ENCODE measurements around the gene SMCO1.

DNA sequence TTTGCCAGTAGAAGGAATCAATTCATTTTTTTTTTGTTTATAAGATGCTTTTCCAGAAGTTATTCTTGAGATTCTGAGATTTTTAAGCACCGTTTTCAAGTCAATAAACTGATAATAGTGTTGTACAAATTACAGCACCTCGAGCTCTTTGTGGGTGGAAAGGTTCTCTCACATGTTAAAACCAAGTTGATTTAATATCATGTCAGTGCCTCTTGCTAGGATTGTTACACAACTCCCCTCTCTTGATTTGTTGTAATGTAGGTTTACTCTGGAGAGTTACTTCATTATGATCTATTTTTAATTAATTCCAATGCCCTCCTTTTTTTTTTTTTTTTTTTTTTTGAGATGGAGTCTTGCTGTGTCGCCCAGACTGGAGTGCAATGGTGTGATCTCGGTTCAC, 57.1 kb downstream of the SMCO1 start:
- TF ChIP-seq FOXA1 (IDR thresholded peaks at IDR 0.05) = no peak
- TF ChIP-seq TARDBP (IDR thresholded peaks at IDR 0.05) = no peak
- TF ChIP-seq ZNF384 (IDR thresholded peaks at IDR 0.05) = no peak
- no peak for TF ChIP-seq ARNT (IDR thresholded peaks at IDR 0.05)
- TF ChIP-seq BHLHE40 (IDR thresholded peaks at IDR 0.05; ENCODE audit: borderline replicate concordance) = no peak
- TF ChIP-seq FOXM1 (IDR thresholded peaks at IDR 0.05; ENCODE audit: borderline replicate concordance) = no peak
- TF ChIP-seq SP1 (IDR thresholded peaks at IDR 0.05) = no peak
- TF ChIP-seq ELF4 (IDR thresholded peaks at IDR 0.05) = no peak
- no peak for TF ChIP-seq NFRKB (IDR thresholded peaks at IDR 0.05)
- TF ChIP-seq SUZ12 (IDR thresholded peaks at IDR 0.05) = no peak
- no peak for TF ChIP-seq HDGF (IDR thresholded peaks at IDR 0.05; ENCODE audit: borderline replicate concordance)
- TF ChIP-seq FOXK2 (IDR thresholded peaks at IDR 0.05) = no peak
- no peak for TF ChIP-seq LEF1 (IDR thresholded peaks at IDR 0.05; ENCODE audit: borderline replicate concordance)
- no peak for TF ChIP-seq CTBP1 (IDR thresholded peaks at IDR 0.05; ENCODE audit: borderline replicate concordance)
